Keratinocyte (primary cell): ENCODE measurements around the gene SLC25A23. TPM values are rescaled to one million over a fixed set of nuclear protein-coding genes. Genes with fewer than 3 reads are reported as not detected.

Experiments used
- DNase-seq: peaks from one replicate; pipeline ENCODE4 v3.0.0-alpha.2; 2011; ENCODE audit warnings: low read depth, missing footprints, low spot score
- FAIRE-seq: peaks from 2 replicates; lab custom pipeline; 2011; peaks lifted over from hg19 to GRCh38; lab: Jason Lieb, UNC
- H2AFZ ChIP-seq: 2 replicates; pipeline ENCODE4 v1.6.0; 2012; ENCODE audit warnings: low read length, control low read depth, inconsistent platforms; ENCODE audit not compliant: control insufficient read depth
- H3K27ac ChIP-seq: 2 replicates; pipeline ENCODE4 v1.5.1; 2011; ENCODE audit warnings: low read length; ENCODE audit not compliant: control insufficient read depth, insufficient read depth
- H3K27me3 ChIP-seq: 3 replicates; pipeline ENCODE4 v1.6.0; 2011; ENCODE audit warnings: low read length; ENCODE audit not compliant: control insufficient read depth, insufficient read depth; ENCODE audit errors: extremely low read depth
- H3K36me3 ChIP-seq, 2 experiments: 2 replicates in 1 of 2; 3 replicates in 1 of 2; pipeline ENCODE4 v1.5.1; 2011; ENCODE audit warnings: low read length in 2 of 2, mild to moderate bottlenecking in 1 of 2; ENCODE audit not compliant: control insufficient read depth in 2 of 2, insufficient read depth in 2 of 2; ENCODE audit errors: extremely low read depth in 1 of 2
- H3K4me1 ChIP-seq: 3 replicates; pipeline ENCODE4 v1.5.1; 2011; ENCODE audit warnings: low read length; ENCODE audit not compliant: control insufficient read depth, insufficient read depth; ENCODE audit errors: extremely low read depth
- H3K4me2 ChIP-seq: 3 replicates; pipeline ENCODE4 v1.6.0; 2011; ENCODE audit warnings: low read depth, low read length; ENCODE audit not compliant: control insufficient read depth, insufficient read depth; ENCODE audit errors: extremely low read depth
- H3K4me3 ChIP-seq, 3 experiments: fragments of 200-600 bp in 1 of 3; sonication (generic) in 1 of 3; 2 replicates in 2 of 3; 3 replicates in 1 of 3; pipeline ENCODE4 v1.5.1; 2011 to 2016; ENCODE audit warnings: low read length in 3 of 3, mild to moderate bottlenecking in 3 of 3, control low read depth in 2 of 3, inconsistent platforms in 1 of 3, low read depth in 1 of 3, mixed read lengths in 1 of 3, mixed run types in 1 of 3, moderate library complexity in 1 of 3; ENCODE audit not compliant: control insufficient read depth in 2 of 3, insufficient read depth in 2 of 3; ENCODE audit errors: extremely low read depth in 1 of 3
- H3K79me2 ChIP-seq: 2 replicates; pipeline ENCODE4 v1.6.0; 2012; ENCODE audit warnings: low read length; ENCODE audit not compliant: control insufficient read depth, insufficient read depth
- H3K9ac ChIP-seq: 3 replicates; pipeline ENCODE4 v1.6.0; 2011; ENCODE audit warnings: low read length; ENCODE audit not compliant: control insufficient read depth, insufficient read depth; ENCODE audit errors: extremely low read depth
- H3K9me1 ChIP-seq: 3 replicates; pipeline ENCODE4 v1.6.0; 2011; ENCODE audit warnings: low read length; ENCODE audit not compliant: control insufficient read depth, insufficient read depth; ENCODE audit errors: extremely low read depth
- H3K9me3 ChIP-seq: 2 replicates; pipeline ENCODE4 v1.5.1; 2012; ENCODE audit warnings: low read depth, low read length; ENCODE audit not compliant: control insufficient read depth
- H4K20me1 ChIP-seq: 3 replicates; pipeline ENCODE4 v1.6.0; 2011; ENCODE audit warnings: low read length; ENCODE audit not compliant: control insufficient read depth, insufficient read depth; ENCODE audit errors: extremely low read depth
- CTCF ChIP-seq, 3 experiments: IDR thresholded peaks in 1 of 3; conservative IDR thresholded peaks in 1 of 3; optimal IDR thresholded peaks in 1 of 3; 2 replicates in 2 of 3; 3 replicates in 1 of 3; pipeline versions ENCODE3 to v1.5.1; 2011; ENCODE audit warnings: low read length in 3 of 3, mild to moderate bottlenecking in 3 of 3, moderate library complexity in 2 of 3, control low read depth in 1 of 3, inconsistent platforms in 1 of 3; ENCODE audit not compliant: insufficient read depth in 2 of 3; ENCODE audit errors: extremely low read depth in 1 of 3
- EZH2 ChIP-seq: IDR thresholded peaks from one replicate; pipeline ENCODE4 v1.6.1; 2012; ENCODE audit warnings: inconsistent platforms, mild to moderate bottlenecking, low read length, moderate library complexity
- dilution Hi-C: fragments of 300-500 bp; cut with MboI; formaldehyde crosslinking; loops from one replicate; pipeline ENCODE4 v1.7.0; 2020; ENCODE audit warnings: low sequenced_read_pairs; ENCODE audit not compliant: extremely low pct_ligation_motif_present
- polyA plus RNA-seq, 5 experiments: library from polyadenylated mRNA; depleted of rRNA in 3 of 5; stranded (reverse) in 3 of 5; stranded (forward) in 1 of 5; unstranded in 1 of 5; fragments of >200 nt; gene quantifications; 1 replicate in 1 of 5; 2 replicates in 3 of 5; 3 replicates in 1 of 5; pipeline versions ENCODE4 v1.2.1 to v1.2.3, GENCODE V29; 2011 to 2012; ENCODE audit warnings: missing spikeins in 2 of 5, low read depth in 1 of 5, low replicate concordance in 1 of 5
- small RNA-seq, 3 experiments: library from RNA; depleted of rRNA; stranded (forward); fragments of <200 nt; gene quantifications; one replicate each; pipeline ENCODE3, GENCODE V24; 2012; ENCODE audit warnings: low read depth in 3 of 3, low replicate concordance in 1 of 3; ENCODE audit not compliant: insufficient read length in 3 of 3

Gene SLC25A23
- polyA plus RNA-seq, 1 donor (not counting 4 experiments of a cell fraction or from before 2014, with no cell fraction given) = 6.4 TPM

GRCh38 chr19:6393074-6393982, 66.3 kb downstream of the SLC25A23 start, which contains the start of gene GTF2F1:
Gene GTF2F1, minus strand, starts transcription at chr19:6393164. Its CDS starts 169 bp downstream, at chr19:6392995.
- FAIRE-seq = peak; percentile 84

GRCh38 chr19:6392221-6393073, 67.1 kb downstream of the SLC25A23 start:
- dilution Hi-C loops = no loop called here
- Histone ChIP-seq H3K4me2 (peak overlapping the region; percentile 100), H3K36me3 (peaks cover 17 to 22% of the 10 kb centered on the region in 2 experiments), H3K27ac (peak overlapping the region; percentile 89), H3K4me1 (peaks cover 13% of the 10 kb centered on the region), H3K27me3 (no peaks in the 10 kb centered on the region), H4K20me1 (peaks cover 2% of the 10 kb centered on the region), H2AFZ (peak overlapping the region; percentile 97), H3K79me2 (peaks cover 24% of the 10 kb centered on the region), H3K9me3 (no peaks in the 10 kb centered on the region), H3K9ac (peak overlapping the region; percentile 95), H3K4me3 (peak overlapping the region; percentile 96 to 99 (median 98)), H3K9me1 (no peaks in the 10 kb centered on the region)
- TF ChIP-seq CTCF (optimal IDR thresholded peaks at IDR 0.05 in 1 of 3, IDR thresholded peaks at IDR 0.05 in 1 of 3, conservative IDR thresholded peaks at IDR 0.05 in 1 of 3; ENCODE audit: extremely low read depth in 1 of 3, insufficient read depth in 2 of 3, low read length in 3 of 3) (no peak), EZH2 (no peak)
- DNase-seq (no peak), FAIRE-seq (peak; percentile 13)

More at GRCh38 chr19:6393074-6393982, 66.3 kb downstream of the SLC25A23 start, which contains the start of gene GTF2F1:
- Histone ChIP-seq H3K9me1 (no peaks in the 10 kb centered on the region), H3K4me1 (peaks cover 13% of the 10 kb centered on the region), H3K4me3 (peak within 1 kb of the TSS; percentile 96 to 99 (median 98)), H2AFZ (peak within 1 kb of the TSS; percentile 97), H4K20me1 (peaks cover 2% of the 10 kb centered on the region), H3K27me3 (no peaks in the 10 kb centered on the region), H3K27ac (peak within 1 kb of the TSS; percentile 89), H3K9me3 (no peaks in the 10 kb centered on the region), H3K36me3 (peaks cover 11 to 15% of the 10 kb centered on the region in 2 experiments), H3K4me2 (peak within 1 kb of the TSS; percentile 100), H3K9ac (peak within 1 kb of the TSS; percentile 95), H3K79me2 (peaks cover 24% of the 10 kb centered on the region)
- dilution Hi-C loops = no loop called here
- peak in 2 of 3 experiments; percentile 20 to 37 for TF ChIP-seq CTCF (optimal IDR thresholded peaks at IDR 0.05 in 1 of 3, IDR thresholded peaks at IDR 0.05 in 1 of 3, conservative IDR thresholded peaks at IDR 0.05 in 1 of 3; ENCODE audit: extremely low read depth in 1 of 3, insufficient read depth in 2 of 3, low read length in 3 of 3)
- TF ChIP-seq EZH2 = no peak
- peak; percentile 90 for DNase-seq

Small RNAs within 50 kb of the gene (small RNA-seq; reads per million reads assigned to genes)
- 0 reads per million in 3 experiments for gene AC010503.2
- 0 reads per million in 3 experiments for gene MIR6790

Other genes starting within 250 kb of the SLC25A23 start
- 8.2 to 13.8 TPM (median 8.3 TPM) in 3 replicates for gene MLLT1, start 179.8 kb downstream of the SLC25A23 start, polyA plus RNA-seq
- gene ACER1, start 126.2 kb downstream of the SLC25A23 start, polyA plus RNA-seq = 0.38 to 0.66 TPM (median 0.39 TPM) in 3 replicates
- gene CLPP, start 98.3 kb downstream of the SLC25A23 start, polyA plus RNA-seq = 46.8 to 54.3 TPM (median 52.8 TPM) in 3 replicates
- gene ALKBH7, start 87.0 kb downstream of the SLC25A23 start, polyA plus RNA-seq = 9.5 to 18.9 TPM (median 9.8 TPM) in 3 replicates
- 0.33 to 0.50 TPM (median 0.36 TPM) in 3 replicates for gene PSPN, start 83.9 kb downstream of the SLC25A23 start, polyA plus RNA-seq
- 37.3 to 56.9 TPM (median 39.7 TPM) in 3 replicates for gene GTF2F1, start 66.6 kb downstream of the SLC25A23 start, polyA plus RNA-seq
- 41.8 to 98.9 TPM (median 56.6 TPM) in 3 replicates for gene KHSRP, start 35.0 kb downstream of the SLC25A23 start, polyA plus RNA-seq
- 0.09 TPM in 1 of 3 replicates, not detected in the others for gene SLC25A41, start 26.0 kb downstream of the SLC25A23 start, polyA plus RNA-seq
- 5.5 to 11.9 TPM (median 6.1 TPM) in 3 replicates for gene CRB3, start 4.5 kb upstream of the SLC25A23 start, polyA plus RNA-seq
- gene DENND1C, start 22.0 kb upstream of the SLC25A23 start, polyA plus RNA-seq = 0.09 to 0.13 TPM in 2 of 3 replicates, not detected in the other
- not detected in 3 replicates for gene TUBB4A, start 42.5 kb upstream of the SLC25A23 start, polyA plus RNA-seq
- 11.1 to 12.8 TPM (median 12.3 TPM) in 3 replicates for gene TNFSF9, start 71.2 kb upstream of the SLC25A23 start, polyA plus RNA-seq
- 0.22 to 0.53 TPM (median 0.30 TPM) in 3 replicates for gene CD70, start 131.4 kb upstream of the SLC25A23 start, polyA plus RNA-seq
- 0.01 TPM in 1 of 3 replicates, not detected in the others for gene TNFSF14, start 210.4 kb upstream of the SLC25A23 start, polyA plus RNA-seq